ENCODE data around the gene LPP.

DNA sequence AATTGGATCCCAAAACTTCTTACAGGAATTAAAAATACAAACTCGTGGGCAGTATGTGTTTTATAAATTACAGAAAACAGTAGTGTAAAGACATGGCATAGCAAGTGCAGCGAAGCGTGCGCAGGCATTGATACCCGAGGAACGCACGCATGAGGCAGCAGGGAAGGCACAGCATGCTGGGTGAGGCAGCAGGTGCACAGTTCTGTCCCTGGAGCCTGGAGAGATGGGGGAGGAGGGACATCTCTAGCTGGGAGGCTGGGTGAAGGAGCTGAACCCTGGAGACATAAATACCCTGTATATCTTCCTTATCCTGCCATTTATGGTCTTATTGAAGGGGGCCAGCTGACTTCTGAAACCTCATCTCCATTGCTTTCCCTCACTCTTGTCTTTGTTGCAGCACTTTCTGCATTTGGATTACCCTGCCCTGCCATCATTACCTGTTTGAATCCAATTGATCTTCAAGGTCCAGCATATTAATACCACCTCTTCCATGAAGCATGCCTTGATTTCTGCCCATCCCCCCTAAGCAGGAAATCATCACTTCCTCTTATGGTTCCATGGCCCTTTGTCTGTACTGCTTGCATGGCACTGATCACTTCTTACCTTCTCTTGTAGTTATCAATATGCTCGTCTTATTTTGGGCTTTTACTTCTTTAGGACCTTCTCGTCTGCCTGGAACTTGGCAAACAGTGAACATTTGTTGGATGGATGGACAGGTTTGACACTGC lies 20.5 kb downstream of the LPP start:
- TF ChIP-seq POLR2A (IDR thresholded peaks at IDR 0.05; ENCODE audit: low read depth, low read length) (no peak), POLR2AphosphoS5 (IDR thresholded peaks at IDR 0.05; ENCODE audit: low read depth, low read length) (no peak), TAF1 (IDR thresholded peaks at IDR 0.05; ENCODE audit: borderline replicate concordance, low read depth, low read length) (no peak)
